ENCODE measurements around the gene VNN1. TPM values are rescaled to one million over a fixed set of nuclear protein-coding genes. Genes with fewer than 3 reads are reported as not detected.

Gene VNN1
- total RNA-seq, 4 donors from 2014 or later: 0.46 to 5.8 (median 0.76) TPM

GRCh38 chr6:132659082-132659481 is 54.8 kb downstream of the VNN1 start, which contains the start of gene TAAR1:
TAAR1 (minus strand) TSS chr6:132659182; CDS start chr6:132646003, 13,179 bp downstream.
- 60 to 79% methylated on average over 3 of the region's 3 CpGs for WGBS, 2 donors
- H3K27ac ChIP-seq: no peak within 1 kb of the TSS
- H3K9me3 ChIP-seq: no peaks in the 10 kb centered on the region
- H3K4me1 ChIP-seq: no peaks in the 10 kb centered on the region
- H3K36me3 ChIP-seq: no peaks in the 10 kb centered on the region
- no peaks in the 10 kb centered on the region for H3K27me3 ChIP-seq
- intact Hi-C loops (cut with DNase I): no loop called here
- no peak for DNase-seq
- TF ChIP-seq POLR2A (IDR thresholded peaks at IDR 0.05): no peak
- TF ChIP-seq CTCF (IDR thresholded peaks at IDR 0.05): no peak
- no peak within 1 kb of the TSS for H3K4me3 ChIP-seq (replicated peaks in 1 of 3)

- H3K4me3 ChIP-seq (replicated peaks in 1 of 3): no peak overlapping the region
- no peak overlapping the region for H3K27ac ChIP-seq
- no peaks in the 10 kb centered on the region for H3K36me3 ChIP-seq
- H3K4me1 ChIP-seq: no peaks in the 10 kb centered on the region
- intact Hi-C loops (cut with DNase I): no loop called here
- no peak for DNase-seq
- H3K27me3 ChIP-seq: no peaks in the 10 kb centered on the region
- WGBS, 2 donors: 84 to 87% methylated on average over 3 of the region's 3 CpGs
- TF ChIP-seq POLR2A (IDR thresholded peaks at IDR 0.05): no peak
- TF ChIP-seq CTCF (IDR thresholded peaks at IDR 0.05): no peak
- no peaks in the 10 kb centered on the region for H3K9me3 ChIP-seq
Measured at GRCh38 chr6:132651062-132651461, 62.8 kb downstream of the VNN1 start.

- Histone ChIP-seq H3K4me3 (replicated peaks in 1 of 3) (no peak overlapping the region), H3K27ac (no peak overlapping the region), H3K9me3 (no peaks in the 10 kb centered on the region), H3K4me1 (no peaks in the 10 kb centered on the region), H3K36me3 (no peaks in the 10 kb centered on the region), H3K27me3 (no peaks in the 10 kb centered on the region)
- intact Hi-C loops (cut with DNase I): no loop called here
- DNase-seq: no peak
- TF ChIP-seq POLR2A (IDR thresholded peaks at IDR 0.05): no peak
- TF ChIP-seq CTCF (IDR thresholded peaks at IDR 0.05): no peak
- 73 to 85% methylated on average over 1 of the region's 1 CpG for WGBS, 2 donors
Measured at GRCh38 chr6:132650429-132650828, 63.4 kb downstream of the VNN1 start.

GRCh38 chr6:132648828-132649227 is 65.0 kb downstream of the VNN1 start:
- no peak for DNase-seq
- Histone ChIP-seq H3K9me3 (no peaks in the 10 kb centered on the region), H3K27ac (no peak overlapping the region), H3K4me3 (replicated peaks in 1 of 3) (no peak overlapping the region), H3K36me3 (no peaks in the 10 kb centered on the region), H3K4me1 (no peaks in the 10 kb centered on the region), H3K27me3 (no peaks in the 10 kb centered on the region)
- TF ChIP-seq CTCF (IDR thresholded peaks at IDR 0.05) (no peak), POLR2A (IDR thresholded peaks at IDR 0.05) (no peak)
- intact Hi-C loops (cut with DNase I): no loop called here
- WGBS, 2 donors: 74% methylated on average over 2 of the region's 2 CpGs

GRCh38 chr6:132648356-132648755 is 65.5 kb downstream of the VNN1 start:
- H3K27me3 ChIP-seq: no peaks in the 10 kb centered on the region
- WGBS, 2 donors: 76 to 77% methylated on average over 2 of the region's 2 CpGs
- H3K9me3 ChIP-seq: no peaks in the 10 kb centered on the region
- no peak for DNase-seq
- H3K4me1 ChIP-seq: no peaks in the 10 kb centered on the region
- H3K36me3 ChIP-seq: no peaks in the 10 kb centered on the region
- no peak overlapping the region for H3K4me3 ChIP-seq (replicated peaks in 1 of 3)
- intact Hi-C loops (cut with DNase I): no loop called here
- no peak for TF ChIP-seq POLR2A (IDR thresholded peaks at IDR 0.05)
- TF ChIP-seq CTCF (IDR thresholded peaks at IDR 0.05): no peak
- H3K27ac ChIP-seq: no peak overlapping the region

All from thyroid gland (tissue), 4 donors.